AG04449 (cell line): Measurements from ENCODE around the gene IFRD2.

Source experiments
- CTCF ChIA-PET: fragments of 350-600 bp; formaldehyde crosslinking; extraction: SDS; loops from one replicate; lab custom pipeline; 2021; ENCODE audit warnings: antibody characterized with exemption; lab: Yijun Ruan, JAX
- POLR2A ChIA-PET: fragments of 400-600, 350-600 bp; formaldehyde crosslinking; extraction: SDS; loops from one replicate; lab custom pipeline; 2020; ENCODE audit warnings: antibody characterized with exemption, inconsistent platforms; lab: Yijun Ruan, JAX
- DNase-seq: peaks from one replicate; pipeline ENCODE4 v3.0.0-alpha.2; 2010; ENCODE audit warnings: low read depth, low spot score
- H3K4me3 ChIP-seq: 2 replicates; pipeline ENCODE4 v1.5.1; 2011; ENCODE audit warnings: low read depth, mild to moderate bottlenecking, control low read depth, low read length
- TF ChIP-seq, protein P1 (sequence below): IDR thresholded peaks from one replicate; pipeline ENCODE4 v1.5.1; 2011; ENCODE audit warnings: mild to moderate bottlenecking, moderate library complexity, low read length, control low read depth, inconsistent platforms; ENCODE audit not compliant: insufficient read depth; ENCODE audit errors: missing control alignments

IFRD2 gene

GRCh38 chr3:50338965-50339364 is 46.7 kb upstream of the IFRD2 start:
- CTCF ChIA-PET: interaction anchor here (3.0 to 4.9 kb wide), 2 partner anchors 10 to 15 kb away, joined by 11 to 46 read pairs; partner anchors contain the start of genes CYB561D2 and NPRL2
- TF ChIP-seq, protein P1, sequence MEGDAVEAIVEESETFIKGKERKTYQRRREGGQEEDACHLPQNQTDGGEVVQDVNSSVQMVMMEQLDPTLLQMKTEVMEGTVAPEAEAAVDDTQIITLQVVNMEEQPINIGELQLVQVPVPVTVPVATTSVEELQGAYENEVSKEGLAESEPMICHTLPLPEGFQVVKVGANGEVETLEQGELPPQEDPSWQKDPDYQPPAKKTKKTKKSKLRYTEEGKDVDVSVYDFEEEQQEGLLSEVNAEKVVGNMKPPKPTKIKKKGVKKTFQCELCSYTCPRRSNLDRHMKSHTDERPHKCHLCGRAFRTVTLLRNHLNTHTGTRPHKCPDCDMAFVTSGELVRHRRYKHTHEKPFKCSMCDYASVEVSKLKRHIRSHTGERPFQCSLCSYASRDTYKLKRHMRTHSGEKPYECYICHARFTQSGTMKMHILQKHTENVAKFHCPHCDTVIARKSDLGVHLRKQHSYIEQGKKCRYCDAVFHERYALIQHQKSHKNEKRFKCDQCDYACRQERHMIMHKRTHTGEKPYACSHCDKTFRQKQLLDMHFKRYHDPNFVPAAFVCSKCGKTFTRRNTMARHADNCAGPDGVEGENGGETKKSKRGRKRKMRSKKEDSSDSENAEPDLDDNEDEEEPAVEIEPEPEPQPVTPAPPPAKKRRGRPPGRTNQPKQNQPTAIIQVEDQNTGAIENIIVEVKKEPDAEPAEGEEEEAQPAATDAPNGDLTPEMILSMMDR: no peak
- peak overlapping the region; percentile 8 for H3K4me3 ChIP-seq
- POLR2A ChIA-PET: interaction anchor here (1.9 kb wide), 1 partner anchor 12 kb away, joined by 10 read pairs; the partner anchor contains the start of genes CYB561D2 and NPRL2
- DNase-seq: no peak

DNA sequence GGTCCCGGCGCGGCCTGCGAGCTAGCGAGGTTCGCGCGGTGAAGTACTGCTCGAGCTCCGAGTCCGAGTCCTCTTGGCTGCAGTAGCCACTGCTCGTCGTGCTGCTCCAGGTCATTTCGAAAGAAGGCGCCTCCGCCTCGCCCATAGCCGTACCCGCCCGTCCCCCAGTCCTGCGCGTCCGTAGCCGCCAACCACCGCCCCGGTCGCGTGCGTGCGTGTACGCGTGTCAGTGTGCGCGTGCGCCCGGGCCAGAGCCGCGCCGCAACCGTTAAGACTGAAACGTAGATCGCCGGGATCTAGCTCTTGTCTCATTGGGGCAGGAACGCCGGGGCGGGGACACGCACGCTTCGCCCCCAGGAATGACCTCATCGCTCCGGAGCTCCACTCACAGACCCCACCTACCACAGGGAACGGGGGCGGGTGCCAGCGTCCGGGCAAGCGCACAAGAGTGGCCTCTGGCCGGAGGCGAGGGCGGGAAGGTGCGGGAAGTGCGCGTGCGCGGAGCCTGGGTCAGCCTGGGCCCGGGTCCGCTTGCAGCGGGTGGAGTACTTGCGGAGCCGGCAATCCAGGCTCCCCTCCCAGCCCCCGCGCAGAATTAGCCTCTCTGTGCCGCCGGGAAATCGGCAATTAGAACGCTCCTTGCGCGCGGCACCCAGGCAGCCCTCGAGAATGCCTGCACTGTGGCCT is 45.1 kb upstream of the IFRD2 start:
- CTCF ChIA-PET: interaction anchor here (0.8 to 4.9 kb wide), 6 partner anchors 9 to 205 kb away, joined by 3 to 46 read pairs (median 6); partner anchors contain the start of genes CYB561D2, HYAL2, NPRL2 and TUSC2
- peak; percentile 96 for DNase-seq
- TF ChIP-seq, protein P1: no peak
- POLR2A ChIA-PET: interaction anchor here (0.6 to 1.9 kb wide), 10 partner anchors 9 to 1818 kb away, joined by 3 to 31 read pairs (median 3); partner anchors contain the start of genes CYB561D2, DCAF1, HYAL2 and HYAL3
- peak overlapping the region; percentile 92 for H3K4me3 ChIP-seq

GRCh38 chr3:50336452-50337174 is 44.4 kb upstream of the IFRD2 start:
- ChIA-PET POLR2A (interaction anchor here (0.6 to 1.9 kb wide), 9 partner anchors 8 to 1818 kb away, joined by 3 to 31 read pairs (median 3); partner anchors contain the start of genes CYB561D2, DCAF1, HYAL3 and NAA80), CTCF (interaction anchor here (0.8 to 4.9 kb wide), 11 partner anchors 9 to 213 kb away, joined by 3 to 46 read pairs (median 4); partner anchors contain the start of genes CYB561D2, HYAL2, NPRL2 and TUSC2)
- no peak for DNase-seq

DNA sequence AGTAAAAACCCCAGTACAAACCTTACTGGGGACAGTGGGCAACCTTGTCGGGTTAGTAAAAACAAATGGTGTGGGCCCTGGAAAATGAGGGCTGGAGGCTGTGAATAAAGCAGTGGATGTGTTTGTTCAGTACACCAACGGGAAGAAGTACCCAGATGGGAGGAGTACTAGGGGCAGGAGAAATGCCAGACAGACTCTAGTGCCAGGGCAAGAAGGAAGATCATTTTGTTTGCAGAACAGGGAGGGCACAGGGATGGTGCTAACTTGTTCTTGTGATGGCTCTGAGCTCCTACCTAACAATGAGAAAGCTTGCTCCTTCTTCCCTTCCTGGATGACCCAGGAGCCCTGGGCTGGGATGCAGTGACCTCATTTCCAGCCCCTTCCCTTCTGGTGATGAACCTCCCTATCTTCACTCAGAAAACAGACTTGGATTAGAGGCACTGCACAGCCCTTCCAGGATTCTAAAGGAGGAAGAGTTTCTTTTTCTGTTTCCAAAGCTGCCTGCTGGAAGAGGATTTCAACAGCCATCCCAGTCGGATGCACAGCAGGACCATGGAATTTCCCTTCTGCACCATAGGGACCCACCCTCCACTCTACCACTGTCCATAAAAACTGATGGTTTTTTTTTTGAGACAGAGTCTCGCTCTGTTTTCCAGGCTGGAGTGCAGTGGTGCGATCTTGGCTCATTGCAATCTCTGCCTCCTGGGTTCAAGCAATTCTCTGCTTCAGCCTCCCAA is 42.3 kb upstream of the IFRD2 start:
- CTCF ChIA-PET: interaction anchor here (1.0 to 3.0 kb wide), 6 partner anchors 11 to 208 kb away, joined by 3 to 18 read pairs (median 3); partner anchors contain the start of gene HYAL2
- no peak for DNase-seq
- H3K4me3 ChIP-seq: peak overlapping the region; percentile 21
- POLR2A ChIA-PET: no interaction called here
- TF ChIP-seq, protein P1: no peak

More at GRCh38 chr3:50336452-50337174, 44.4 kb upstream of the IFRD2 start:
- H3K4me3 ChIP-seq: peak overlapping the region; percentile 92
- TF ChIP-seq, protein P1: no peak

- TF ChIP-seq, protein P1: no peak
- H3K4me3 ChIP-seq: peak overlapping the region; percentile 15
- ChIA-PET POLR2A (interaction anchor here (1.2 kb wide), 1 partner anchor 12 kb away, joined by 3 read pairs; no protein-coding TSS in a partner anchor), CTCF (interaction anchor here (1.0 to 3.0 kb wide), 5 partner anchors 11 to 208 kb away, joined by 3 to 18 read pairs (median 3); partner anchors contain the start of gene HYAL2)
- DNase-seq: no peak
Measured at GRCh38 chr3:50333744-50334328, 41.6 kb upstream of the IFRD2 start.
